Neural cell (in vitro differentiated cells): ENCODE data around the gene SH3GL3.

Source experiments
- CTCF ChIP-seq: fragments of 450-650 bp; IDR thresholded peaks from 2 replicates; pipeline ENCODE4 v1.5.1; 2014; ENCODE audit warnings: antibody characterized with exemption, mild to moderate bottlenecking, moderate library complexity; ENCODE audit not compliant: poor library complexity, severe bottlenecking
- TAF1 ChIP-seq: IDR thresholded peaks from 2 replicates; pipeline ENCODE4 v1.6.1; 2012; ENCODE audit warnings: low read depth

- TF ChIP-seq CTCF (no peak), TAF1 (no peak)
Measured at GRCh38 chr15:83489690-83490089, 42.5 kb downstream of the SH3GL3 start.
